ENCODE data around the gene DLG2. TPM values are rescaled to one million over a fixed set of nuclear protein-coding genes. Genes with fewer than 3 reads are reported as not detected.

The DLG2 gene
- total and polyA plus RNA-seq, 4 donors: 1.3 to 23.3 (median 10.9) TPM

- no peaks in the 10 kb centered on the region for H3K27me3 ChIP-seq (ENCODE audit: control insufficient read depth in 1 of 2, insufficient read depth in 2 of 2, low read length in 1 of 2)
- no peak overlapping the region for H3K27ac ChIP-seq (ENCODE audit: low read depth in 1 of 2, low read length in 2 of 2)
- no peak for DNase-seq
- H3K4me1 ChIP-seq (ENCODE audit: control insufficient read depth in 1 of 2, insufficient read depth in 2 of 2, low read length in 2 of 2): peaks cover 0 to 4% of the 10 kb centered on the region in 2 donors
- intact Hi-C loops (cut with DNase I): no loop called here
- no peak overlapping the region for H3K4me3 ChIP-seq (ENCODE audit: low read length in 2 of 2)
- no peak for ATAC-seq (ENCODE audit: low FRiP score)
- 81 to 82% methylated on average over 5 of the region's 5 CpGs for WGBS, 2 donors
- H3K9me3 ChIP-seq (ENCODE audit: control insufficient read depth, low read length): no peaks in the 10 kb centered on the region
- no peaks in the 10 kb centered on the region for H3K36me3 ChIP-seq (ENCODE audit: control insufficient read depth in 1 of 2, insufficient read depth in 2 of 2, low read length in 1 of 2)
Measured at GRCh38 chr11:83678831-83679584, 1948.1 kb downstream of the DLG2 start.

GRCh38 chr11:83677730-83678129 is 1949.4 kb downstream of the DLG2 start:
- no peak for ATAC-seq (ENCODE audit: low FRiP score)
- WGBS, 2 donors: 97% methylated on average over 1 of the region's 1 CpG
- H3K27ac ChIP-seq (ENCODE audit: low read depth in 1 of 2, low read length in 2 of 2): no peak overlapping the region
- H3K9me3 ChIP-seq (ENCODE audit: control insufficient read depth, low read length): no peaks in the 10 kb centered on the region
- peaks cover 0 to 4% of the 10 kb centered on the region in 2 donors for H3K4me1 ChIP-seq (ENCODE audit: control insufficient read depth in 1 of 2, insufficient read depth in 2 of 2, low read length in 2 of 2)
- no peak for DNase-seq
- no peak overlapping the region for H3K4me3 ChIP-seq (ENCODE audit: low read length in 2 of 2)
- intact Hi-C loops (cut with DNase I): no loop called here
- H3K27me3 ChIP-seq (ENCODE audit: control insufficient read depth in 1 of 2, insufficient read depth in 2 of 2, low read length in 1 of 2): no peaks in the 10 kb centered on the region
- no peaks in the 10 kb centered on the region for H3K36me3 ChIP-seq (ENCODE audit: control insufficient read depth in 1 of 2, insufficient read depth in 2 of 2, low read length in 1 of 2)

DNA sequence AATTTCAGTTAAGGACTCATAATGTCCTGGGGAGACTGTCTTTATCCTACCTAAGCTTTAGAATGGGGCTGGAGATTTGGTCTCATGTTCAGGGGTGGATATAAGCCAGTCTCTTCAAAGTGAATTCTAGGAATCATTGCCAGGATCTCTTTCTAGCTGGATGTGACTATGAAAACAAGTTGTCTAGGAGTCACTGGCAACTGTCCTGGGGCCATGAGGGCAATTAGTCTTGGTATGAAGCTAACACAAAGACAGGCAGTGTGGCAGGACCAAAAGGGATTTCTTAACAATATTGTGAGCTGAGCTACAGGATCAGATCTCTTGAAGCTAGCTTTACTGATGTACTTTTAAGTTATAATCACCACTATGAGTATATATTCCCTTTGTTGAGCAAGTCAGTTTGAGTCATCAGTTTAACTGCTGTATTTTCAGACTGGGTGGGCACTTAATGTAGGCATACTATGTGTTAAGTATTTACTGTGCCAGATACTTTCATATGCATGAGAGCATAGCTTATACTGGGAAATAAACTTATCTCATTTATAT is 1951.0 kb downstream of the DLG2 start:
- H3K27me3 ChIP-seq (ENCODE audit: control insufficient read depth in 1 of 2, insufficient read depth in 2 of 2, low read length in 1 of 2): no peaks in the 10 kb centered on the region
- no peaks in the 10 kb centered on the region for H3K4me1 ChIP-seq (ENCODE audit: control insufficient read depth in 1 of 2, insufficient read depth in 2 of 2, low read length in 2 of 2)
- H3K36me3 ChIP-seq (ENCODE audit: control insufficient read depth in 1 of 2, insufficient read depth in 2 of 2, low read length in 1 of 2): no peaks in the 10 kb centered on the region
- H3K9me3 ChIP-seq (ENCODE audit: control insufficient read depth, low read length): no peaks in the 10 kb centered on the region
- intact Hi-C loops (cut with DNase I): no loop called here
- no peak overlapping the region for H3K4me3 ChIP-seq (ENCODE audit: low read length in 2 of 2)
- ATAC-seq (ENCODE audit: low FRiP score): no peak
- no peak for DNase-seq
- no peak overlapping the region for H3K27ac ChIP-seq (ENCODE audit: low read depth in 1 of 2, low read length in 2 of 2)

DNA sequence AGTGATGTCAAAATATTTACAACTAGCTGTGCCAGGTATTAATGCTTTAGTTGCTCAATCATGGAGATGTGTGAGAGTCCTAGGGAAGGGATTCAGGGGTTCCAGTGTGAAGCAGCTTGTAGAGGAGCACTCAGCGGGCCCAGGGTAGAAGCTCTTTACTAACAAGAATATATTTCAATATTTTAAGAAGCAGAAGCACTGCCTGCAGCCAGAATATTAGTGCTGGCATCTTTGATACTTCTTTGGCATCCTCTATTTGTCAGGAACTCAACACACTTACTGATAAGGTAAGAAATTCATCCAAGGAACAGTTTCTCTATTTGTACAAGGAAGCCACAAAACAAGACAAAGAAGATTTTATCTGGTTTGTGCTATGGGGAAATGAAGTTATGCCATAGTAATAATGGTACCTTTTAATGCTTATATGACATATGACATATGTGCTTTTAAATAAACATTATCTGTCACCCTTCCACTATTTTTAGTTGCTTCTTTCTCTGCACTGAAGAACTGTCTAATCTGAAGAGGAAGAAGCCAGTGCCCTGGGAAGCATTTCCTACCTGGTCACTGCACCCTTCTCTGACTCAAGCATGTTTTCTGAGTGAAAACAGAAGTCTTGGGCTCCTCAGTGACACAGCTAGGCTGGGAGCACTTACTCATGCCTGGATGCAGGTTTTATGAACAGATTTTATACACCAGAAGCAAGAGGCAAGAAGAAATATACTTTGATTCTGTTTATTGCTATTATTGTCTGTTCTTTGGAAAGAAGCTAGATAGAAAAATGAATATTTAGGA is 1952.8 kb downstream of the DLG2 start:
- Histone ChIP-seq H3K9me3 (ENCODE audit: control insufficient read depth, low read length) (no peaks in the 10 kb centered on the region), H3K27me3 (ENCODE audit: control insufficient read depth in 1 of 2, insufficient read depth in 2 of 2, low read length in 1 of 2) (no peaks in the 10 kb centered on the region), H3K36me3 (ENCODE audit: control insufficient read depth in 1 of 2, insufficient read depth in 2 of 2, low read length in 1 of 2) (no peaks in the 10 kb centered on the region), H3K4me1 (ENCODE audit: control insufficient read depth in 1 of 2, insufficient read depth in 2 of 2, low read length in 2 of 2) (no peaks in the 10 kb centered on the region), H3K4me3 (ENCODE audit: low read length in 2 of 2) (no peak overlapping the region), H3K27ac (ENCODE audit: low read depth in 1 of 2, low read length in 2 of 2) (no peak overlapping the region)
- DNase-seq (no peak), ATAC-seq (ENCODE audit: low FRiP score) (no peak)
- intact Hi-C loops (cut with DNase I): no loop called here
- 78 to 80% methylated on average over 1 of the region's 1 CpG for WGBS, 2 donors

GRCh38 chr11:83671289-83671688 is 1955.9 kb downstream of the DLG2 start:
- H3K4me1 ChIP-seq (ENCODE audit: control insufficient read depth in 1 of 2, insufficient read depth in 2 of 2, low read length in 2 of 2): no peaks in the 10 kb centered on the region
- 86 to 92% methylated on average over 2 of the region's 2 CpGs for WGBS, 2 donors
- intact Hi-C loops (cut with DNase I): no loop called here
- ATAC-seq (ENCODE audit: low FRiP score) (no peak), DNase-seq (no peak)
- no peaks in the 10 kb centered on the region for H3K27me3 ChIP-seq (ENCODE audit: control insufficient read depth in 1 of 2, insufficient read depth in 2 of 2, low read length in 1 of 2)
- H3K36me3 ChIP-seq (ENCODE audit: control insufficient read depth in 1 of 2, insufficient read depth in 2 of 2, low read length in 1 of 2): no peaks in the 10 kb centered on the region
- no peak overlapping the region for H3K4me3 ChIP-seq (ENCODE audit: low read length in 2 of 2)
- no peaks in the 10 kb centered on the region for H3K9me3 ChIP-seq (ENCODE audit: control insufficient read depth, low read length)
- no peak overlapping the region for H3K27ac ChIP-seq (ENCODE audit: low read depth in 1 of 2, low read length in 2 of 2)

DNA sequence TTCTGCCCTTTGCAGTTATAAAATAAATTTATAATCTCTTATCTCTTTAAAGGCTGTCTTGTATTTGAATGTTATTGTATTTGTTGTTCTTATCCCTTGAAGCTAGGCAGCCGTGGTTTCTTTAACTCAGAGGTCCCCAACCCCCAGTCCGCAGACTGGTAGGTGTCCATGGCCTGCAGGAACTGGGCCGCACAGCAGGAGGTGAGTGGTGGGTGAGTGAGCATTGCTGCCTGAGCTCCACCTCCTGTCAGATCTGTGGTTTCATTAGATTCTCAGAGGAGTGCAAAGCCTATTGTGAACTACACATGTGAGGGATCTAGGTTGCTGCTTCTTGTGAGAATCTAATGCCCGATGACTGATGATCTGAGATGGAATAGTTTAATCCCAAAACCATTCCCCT is 1961.0 kb downstream of the DLG2 start:
- H3K4me1 ChIP-seq (ENCODE audit: control insufficient read depth in 1 of 2, insufficient read depth in 2 of 2, low read length in 2 of 2): no peaks in the 10 kb centered on the region
- H3K27me3 ChIP-seq (ENCODE audit: control insufficient read depth in 1 of 2, insufficient read depth in 2 of 2, low read length in 1 of 2): no peaks in the 10 kb centered on the region
- no peak overlapping the region for H3K27ac ChIP-seq (ENCODE audit: low read depth in 1 of 2, low read length in 2 of 2)
- WGBS, 2 donors: 67 to 68% methylated on average over 4 of the region's 4 CpGs
- ATAC-seq (ENCODE audit: low FRiP score): no peak
- no peak overlapping the region for H3K4me3 ChIP-seq (ENCODE audit: low read length in 2 of 2)
- H3K36me3 ChIP-seq (ENCODE audit: control insufficient read depth in 1 of 2, insufficient read depth in 2 of 2, low read length in 1 of 2): no peaks in the 10 kb centered on the region
- intact Hi-C loops (cut with DNase I): no loop called here
- H3K9me3 ChIP-seq (ENCODE audit: control insufficient read depth, low read length): no peaks in the 10 kb centered on the region
- DNase-seq: no peak

DNA sequence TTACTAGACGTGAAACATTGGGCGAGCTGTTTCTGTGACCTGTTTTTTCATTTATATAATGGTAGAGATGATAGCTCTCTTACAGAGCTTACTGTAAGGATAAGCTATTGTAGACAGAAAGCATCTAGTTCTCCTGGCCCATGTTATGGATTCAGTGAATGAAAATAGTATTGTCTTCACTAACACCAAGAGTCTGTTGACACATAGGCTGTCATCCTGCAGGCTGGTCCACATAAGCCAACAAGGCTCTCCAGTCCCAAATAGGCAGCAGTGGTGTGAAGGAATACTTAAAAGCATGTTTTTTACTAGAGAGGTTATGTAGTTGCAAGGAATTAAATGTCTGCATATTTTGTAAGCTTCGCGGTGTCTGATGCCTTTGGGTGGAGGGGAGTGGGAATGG is 1963.2 kb downstream of the DLG2 start:
- Histone ChIP-seq H3K4me3 (ENCODE audit: low read length in 2 of 2) (no peak overlapping the region), H3K9me3 (ENCODE audit: control insufficient read depth, low read length) (no peaks in the 10 kb centered on the region), H3K27ac (ENCODE audit: low read depth in 1 of 2, low read length in 2 of 2) (no peak overlapping the region), H3K36me3 (ENCODE audit: control insufficient read depth in 1 of 2, insufficient read depth in 2 of 2, low read length in 1 of 2) (no peaks in the 10 kb centered on the region), H3K4me1 (ENCODE audit: control insufficient read depth in 1 of 2, insufficient read depth in 2 of 2, low read length in 2 of 2) (no peaks in the 10 kb centered on the region), H3K27me3 (ENCODE audit: control insufficient read depth in 1 of 2, insufficient read depth in 2 of 2, low read length in 1 of 2) (no peaks in the 10 kb centered on the region)
- no peak for ATAC-seq (ENCODE audit: low FRiP score)
- DNase-seq: no peak
- WGBS, 2 donors: 93 to 95% methylated on average over 4 of the region's 4 CpGs
- intact Hi-C loops (cut with DNase I): no loop called here

DNA sequence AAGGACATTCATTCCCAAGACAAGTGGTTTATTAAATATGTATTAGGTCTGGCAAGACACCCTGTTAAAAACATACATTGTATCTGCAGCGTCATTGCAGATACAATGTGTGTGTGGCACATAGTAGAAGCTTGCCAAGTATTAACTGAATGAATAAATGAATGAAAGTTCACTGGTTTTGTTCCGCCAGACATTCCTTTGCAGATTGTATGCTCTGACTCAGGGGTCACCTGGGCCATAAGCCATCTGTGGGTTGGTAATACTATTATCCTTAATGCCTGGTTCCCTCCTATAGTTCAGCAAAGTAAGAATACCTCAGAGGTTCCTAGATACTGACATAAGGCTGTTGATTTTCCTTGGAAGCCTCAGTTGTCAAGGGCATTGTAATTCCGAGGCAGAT is 1963.7 kb downstream of the DLG2 start:
- WGBS, 2 donors: 41 to 55% methylated on average over 3 of the region's 3 CpGs
- DNase-seq (no peak), ATAC-seq (ENCODE audit: low FRiP score) (no peak)
- Histone ChIP-seq H3K27ac (ENCODE audit: low read depth in 1 of 2, low read length in 2 of 2) (no peak overlapping the region), H3K9me3 (ENCODE audit: control insufficient read depth, low read length) (no peaks in the 10 kb centered on the region), H3K27me3 (ENCODE audit: control insufficient read depth in 1 of 2, insufficient read depth in 2 of 2, low read length in 1 of 2) (no peaks in the 10 kb centered on the region), H3K4me1 (ENCODE audit: control insufficient read depth in 1 of 2, insufficient read depth in 2 of 2, low read length in 2 of 2) (no peaks in the 10 kb centered on the region), H3K4me3 (ENCODE audit: low read length in 2 of 2) (no peak overlapping the region), H3K36me3 (ENCODE audit: control insufficient read depth in 1 of 2, insufficient read depth in 2 of 2, low read length in 1 of 2) (no peaks in the 10 kb centered on the region)
- intact Hi-C loops (cut with DNase I): no loop called here

- ATAC-seq (ENCODE audit: low FRiP score) (no peak), DNase-seq (no peak)
- H3K4me3 ChIP-seq (ENCODE audit: low read length in 2 of 2): no peak overlapping the region
- H3K27ac ChIP-seq (ENCODE audit: low read depth in 1 of 2, low read length in 2 of 2): no peak overlapping the region
- no peaks in the 10 kb centered on the region for H3K27me3 ChIP-seq (ENCODE audit: control insufficient read depth in 1 of 2, insufficient read depth in 2 of 2, low read length in 1 of 2)
- no peaks in the 10 kb centered on the region for H3K9me3 ChIP-seq (ENCODE audit: control insufficient read depth, low read length)
- intact Hi-C loops (cut with DNase I): no loop called here
- H3K36me3 ChIP-seq (ENCODE audit: control insufficient read depth in 1 of 2, insufficient read depth in 2 of 2, low read length in 1 of 2): no peaks in the 10 kb centered on the region
- WGBS, 2 donors: 68 to 80% methylated on average over 1 of the region's 1 CpG
- no peaks in the 10 kb centered on the region for H3K4me1 ChIP-seq (ENCODE audit: control insufficient read depth in 1 of 2, insufficient read depth in 2 of 2, low read length in 2 of 2)
Measured at GRCh38 chr11:83662494-83662893, 1964.7 kb downstream of the DLG2 start.

Measured in aorta (tissue), 5 donors.